Hepatocyte (in vitro differentiated cells): ENCODE data around the gene DHRS13. TPM values are rescaled to one million over a fixed set of nuclear protein-coding genes. Genes with fewer than 3 reads are reported as not detected.

ENCODE experiments used
- DNase-seq: peaks from one replicate; pipeline ENCODE4 v3.0.0-alpha.2; 2016; ENCODE audit warnings: low spot score
- H2AFZ ChIP-seq: fragments of 200-600 bp; sonication (generic); 2 replicates; pipeline ENCODE4 v1.6.0; 2016; ENCODE audit warnings: antibody characterized with exemption, mild to moderate bottlenecking
- H3K27ac ChIP-seq: fragments of 200-600 bp; sonication (generic); 2 replicates; pipeline ENCODE4 v1.5.1; 2016; ENCODE audit warnings: mild to moderate bottlenecking
- H3K27me3 ChIP-seq: fragments of 200-600 bp; sonication (generic); 2 replicates; pipeline ENCODE4 v1.6.1; 2016
- H3K36me3 ChIP-seq: fragments of 200-600 bp; sonication (generic); replicated peaks from 2 replicates; pipeline ENCODE4 v1.5.1; 2016; ENCODE audit warnings: low read depth; ENCODE audit not compliant: insufficient read depth
- H3K4me1 ChIP-seq: fragments of 200-600 bp; sonication (generic); 2 replicates; pipeline ENCODE4 v1.5.1; 2016; ENCODE audit warnings: mild to moderate bottlenecking, moderate library complexity; ENCODE audit not compliant: insufficient read depth
- H3K4me2 ChIP-seq: fragments of 200-600 bp; sonication (generic); 2 replicates; pipeline ENCODE4 v1.6.0; 2016
- H3K4me3 ChIP-seq: fragments of 200-600 bp; sonication (generic); 2 replicates; pipeline ENCODE4 v1.5.1; 2016; ENCODE audit warnings: mild to moderate bottlenecking
- H3K79me2 ChIP-seq: fragments of 200-600 bp; sonication (generic); 2 replicates; pipeline ENCODE4 v1.6.0; 2017; ENCODE audit warnings: mild to moderate bottlenecking
- H3K9me2 ChIP-seq: fragments of 200-600 bp; sonication (generic); replicated peaks from 2 replicates; pipeline ENCODE4 v1.6.0; 2017; ENCODE audit warnings: mild to moderate bottlenecking; ENCODE audit not compliant: insufficient read depth
- H3K9me3 ChIP-seq: fragments of 200-600 bp; sonication (generic); 2 replicates; pipeline ENCODE4 v1.5.1; 2016; ENCODE audit warnings: low read depth, mild to moderate bottlenecking
- H4K20me1 ChIP-seq: fragments of 200-600 bp; sonication (generic); 2 replicates; pipeline ENCODE4 v1.6.0; 2016; ENCODE audit warnings: mild to moderate bottlenecking; ENCODE audit not compliant: insufficient read depth, poor library complexity, severe bottlenecking
- EZH2 ChIP-seq: fragments of 200-600 bp; sonication (generic); IDR thresholded peaks from 2 replicates; pipeline ENCODE4 v1.6.1; 2016; ENCODE audit warnings: antibody characterized with exemption, mild to moderate bottlenecking, borderline replicate concordance
- EZH2phosphoT487 ChIP-seq: fragments of 200-600 bp; sonication (generic); IDR thresholded peaks from one replicate; pipeline ENCODE4 v1.6.1; 2018; ENCODE audit warnings: antibody characterized with exemption, mild to moderate bottlenecking, low read depth, moderate library complexity; ENCODE audit not compliant: unreplicated experiment, severe bottlenecking
- WGBS: methylation state at CpG from one replicate; pipeline ENCODE4 v1.1.6; 2016; ENCODE audit warnings: low lambda C conversion rate; ENCODE audit errors: missing lambda C conversion rate; 5-methylcytosine and 5-hydroxymethylcytosine counted together
- polyA plus RNA-seq: library from polyadenylated mRNA; unstranded; fragments of >200 nt; fragmentation: Nextera tagmentation; extraction: Ambion mirVana; gene quantifications from 2 replicates; pipeline ENCODE4 v1.2.1, GENCODE V29; 2016
- total RNA-seq: library from RNA; depleted of rRNA; stranded (reverse); fragments of >200 nt; gene quantifications from 2 replicates; pipeline ENCODE4 v1.2.3, GENCODE V29; 2014
- TF ChIP-seq, protein P1 (sequence below): fragments of 200-600 bp; sonication (generic); IDR thresholded peaks from 2 replicates; pipeline ENCODE4 v1.5.1; 2016; ENCODE audit warnings: antibody characterized with exemption, mild to moderate bottlenecking; ENCODE audit not compliant: poor library complexity

Gene DHRS13
- total and polyA plus RNA-seq, 2 experiments from 2014 or later, result 14.9 to 15.4 TPM

DNA sequence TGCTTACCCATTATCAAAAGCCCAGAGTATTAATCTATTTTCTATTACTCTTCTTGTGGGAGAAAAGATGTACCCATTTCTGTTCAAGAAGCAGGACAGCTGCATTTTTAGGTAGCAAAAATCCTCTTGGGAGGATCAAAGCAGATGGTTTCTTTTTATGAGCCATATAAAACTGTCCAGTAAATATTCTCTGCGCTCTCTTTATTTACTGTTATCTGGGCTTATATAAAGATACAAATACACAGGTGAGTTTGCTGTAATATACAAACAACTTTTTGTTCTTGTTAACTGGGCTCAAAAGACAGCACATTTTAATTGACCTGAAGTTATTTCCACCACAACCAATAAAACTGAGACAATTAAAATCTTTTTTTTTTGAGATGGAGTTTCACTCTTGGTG lies 38.4 kb upstream of the DHRS13 start:
- Histone ChIP-seq H3K9me3 (no peaks in the 10 kb centered on the region), H3K27me3 (no peaks in the 10 kb centered on the region), H2AFZ (no peak overlapping the region), H3K36me3 (no peaks in the 10 kb centered on the region), H3K4me1 (peaks cover 7% of the 10 kb centered on the region), H4K20me1 (peaks cover 98% of the 10 kb centered on the region), H3K4me2 (no peak overlapping the region), H3K27ac (no peak overlapping the region), H3K9me2 (no peaks in the 10 kb centered on the region), H3K4me3 (no peak overlapping the region), H3K79me2 (peaks cover 100% of the 10 kb centered on the region)
- TF ChIP-seq EZH2 (no peak), EZH2phosphoT487 (no peak)
- TF ChIP-seq, protein P1, sequence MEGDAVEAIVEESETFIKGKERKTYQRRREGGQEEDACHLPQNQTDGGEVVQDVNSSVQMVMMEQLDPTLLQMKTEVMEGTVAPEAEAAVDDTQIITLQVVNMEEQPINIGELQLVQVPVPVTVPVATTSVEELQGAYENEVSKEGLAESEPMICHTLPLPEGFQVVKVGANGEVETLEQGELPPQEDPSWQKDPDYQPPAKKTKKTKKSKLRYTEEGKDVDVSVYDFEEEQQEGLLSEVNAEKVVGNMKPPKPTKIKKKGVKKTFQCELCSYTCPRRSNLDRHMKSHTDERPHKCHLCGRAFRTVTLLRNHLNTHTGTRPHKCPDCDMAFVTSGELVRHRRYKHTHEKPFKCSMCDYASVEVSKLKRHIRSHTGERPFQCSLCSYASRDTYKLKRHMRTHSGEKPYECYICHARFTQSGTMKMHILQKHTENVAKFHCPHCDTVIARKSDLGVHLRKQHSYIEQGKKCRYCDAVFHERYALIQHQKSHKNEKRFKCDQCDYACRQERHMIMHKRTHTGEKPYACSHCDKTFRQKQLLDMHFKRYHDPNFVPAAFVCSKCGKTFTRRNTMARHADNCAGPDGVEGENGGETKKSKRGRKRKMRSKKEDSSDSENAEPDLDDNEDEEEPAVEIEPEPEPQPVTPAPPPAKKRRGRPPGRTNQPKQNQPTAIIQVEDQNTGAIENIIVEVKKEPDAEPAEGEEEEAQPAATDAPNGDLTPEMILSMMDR, result no peak
- 48% methylated on average over 1 of the region's 1 CpG for WGBS
- DNase-seq, result no peak

DNA sequence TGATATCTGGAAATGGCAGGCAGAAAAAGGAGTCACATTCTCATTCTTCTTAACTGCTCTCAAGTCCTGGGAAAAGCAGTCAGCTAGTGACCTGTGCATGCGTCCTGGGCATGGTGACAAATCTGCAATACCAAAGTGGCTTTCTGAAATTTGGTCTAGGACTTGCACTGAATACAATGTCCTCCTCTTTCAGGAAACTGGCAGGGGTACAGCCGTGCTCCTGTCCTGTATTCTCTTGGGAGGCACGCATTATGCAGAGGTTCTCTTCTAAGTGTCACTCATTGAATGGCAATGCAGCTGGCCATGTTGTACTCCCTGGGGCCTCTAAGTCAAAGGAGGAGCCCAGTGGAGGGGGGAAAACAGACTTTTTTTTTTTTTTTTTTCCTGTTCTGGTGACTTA lies 37.8 kb upstream of the DHRS13 start:
- H3K27ac ChIP-seq, result no peak overlapping the region
- H3K4me1 ChIP-seq, result peaks cover 6% of the 10 kb centered on the region
- TF ChIP-seq, protein P1, result no peak
- TF ChIP-seq EZH2phosphoT487, result no peak
- peaks cover 100% of the 10 kb centered on the region for H3K79me2 ChIP-seq
- no peak overlapping the region for H3K4me3 ChIP-seq
- H4K20me1 ChIP-seq, result peaks cover 98% of the 10 kb centered on the region
- H3K9me2 ChIP-seq, result no peaks in the 10 kb centered on the region
- no peaks in the 10 kb centered on the region for H3K27me3 ChIP-seq
- H3K36me3 ChIP-seq, result no peaks in the 10 kb centered on the region
- DNase-seq, result no peak
- H3K9me3 ChIP-seq, result no peaks in the 10 kb centered on the region
- H3K4me2 ChIP-seq, result no peak overlapping the region
- 83% methylated on average over 3 of the region's 3 CpGs for WGBS
- H2AFZ ChIP-seq, result no peak overlapping the region

DNA sequence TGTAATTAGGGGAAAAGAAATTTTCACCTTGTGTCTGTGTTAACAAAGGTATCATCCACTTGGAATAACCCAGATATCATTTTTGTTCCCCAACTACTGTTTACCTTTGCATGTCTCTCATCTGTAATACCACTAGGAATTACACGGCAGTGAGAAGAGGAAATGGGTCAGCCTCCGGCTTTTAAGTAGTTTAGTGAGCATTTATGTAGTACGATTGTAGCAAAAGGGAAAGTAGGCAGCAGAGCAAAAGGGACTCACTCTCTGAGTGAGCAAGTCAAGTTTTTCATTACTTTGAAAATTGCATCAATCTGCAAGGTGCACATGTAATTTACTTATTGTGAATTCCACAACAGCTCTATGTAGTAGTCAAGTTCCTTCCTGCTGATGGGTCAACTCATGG lies 37.3 kb upstream of the DHRS13 start:
- 88% methylated on average over 3 of the region's 3 CpGs for WGBS
- no peaks in the 10 kb centered on the region for H3K9me3 ChIP-seq
- no peak overlapping the region for H3K4me3 ChIP-seq
- H3K9me2 ChIP-seq, result no peaks in the 10 kb centered on the region
- H3K27ac ChIP-seq, result no peak overlapping the region
- TF ChIP-seq, protein P1, result no peak
- no peak for TF ChIP-seq EZH2phosphoT487
- TF ChIP-seq EZH2, result no peak
- H3K4me2 ChIP-seq, result no peak overlapping the region
- no peaks in the 10 kb centered on the region for H3K36me3 ChIP-seq
- H2AFZ ChIP-seq, result no peak overlapping the region
- H3K79me2 ChIP-seq, result peaks cover 100% of the 10 kb centered on the region
- no peaks in the 10 kb centered on the region for H3K27me3 ChIP-seq
- peaks cover 98% of the 10 kb centered on the region for H4K20me1 ChIP-seq
- no peak for DNase-seq
- peaks cover 6% of the 10 kb centered on the region for H3K4me1 ChIP-seq

DNA sequence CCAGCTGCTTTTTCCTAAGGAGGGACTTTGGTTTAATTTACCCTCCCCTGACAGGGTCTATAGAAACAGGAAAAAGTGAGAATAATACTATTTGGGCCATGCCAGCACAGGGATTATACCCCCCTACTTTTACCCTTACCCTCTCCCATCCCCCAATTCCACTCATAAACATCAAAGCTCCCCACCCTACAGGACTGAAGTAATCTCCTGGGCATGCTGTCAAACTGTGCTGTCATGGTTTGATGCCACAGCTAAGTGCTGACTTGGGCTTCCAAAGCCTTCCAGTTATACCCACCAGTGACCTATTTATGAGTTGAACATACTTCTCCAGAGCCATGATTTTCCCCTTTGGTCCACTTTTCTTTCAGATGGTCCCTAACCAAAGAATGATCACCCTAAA lies 35.7 kb upstream of the DHRS13 start:
- no peak overlapping the region for H3K4me2 ChIP-seq
- no peak for TF ChIP-seq EZH2
- TF ChIP-seq, protein P1, result no peak
- TF ChIP-seq EZH2phosphoT487, result no peak
- H3K27ac ChIP-seq, result no peak overlapping the region
- H3K79me2 ChIP-seq, result peaks cover 100% of the 10 kb centered on the region
- H3K4me3 ChIP-seq, result no peak overlapping the region
- peaks cover 6% of the 10 kb centered on the region for H3K4me1 ChIP-seq
- no peak for DNase-seq
- no peak overlapping the region for H2AFZ ChIP-seq
- no peaks in the 10 kb centered on the region for H3K9me2 ChIP-seq
- no peaks in the 10 kb centered on the region for H3K9me3 ChIP-seq
- no peaks in the 10 kb centered on the region for H3K27me3 ChIP-seq
- H3K36me3 ChIP-seq, result no peaks in the 10 kb centered on the region
- H4K20me1 ChIP-seq, result peaks cover 87% of the 10 kb centered on the region
